ENCODE measurements around the gene RABEP1.
"Not testable (repeated sequence)": the region's sequence is repeated elsewhere in the genome, so short reads cannot be mapped to it uniquely, and the experiment has no call there.

GRCh38 chr17:5431234-5431633 is 149.2 kb downstream of the RABEP1 start:
- not testable (repeated sequence) for TF ChIP-seq FOXJ3 (CRISPR knock-in tag; IDR thresholded peaks at IDR 0.05); USF2 (CRISPR knock-in tag; IDR thresholded peaks at IDR 0.05); TBP (optimal IDR thresholded peaks at IDR 0.05; ENCODE audit: low read depth, low read length); TEAD2 (tag; IDR thresholded peaks at IDR 0.05); NCOR1 (IDR thresholded peaks at IDR 0.05); NFE2L1 (tag; IDR thresholded peaks at IDR 0.05; ENCODE audit: borderline replicate concordance, low read depth); IRF2 (CRISPR knock-in tag; IDR thresholded peaks at IDR 0.05); EZH2 (IDR thresholded peaks at IDR 0.05; ENCODE audit: borderline replicate concordance, low read depth, low read length); REST (IDR thresholded peaks at IDR 0.05; ENCODE audit: borderline replicate concordance); REST (CRISPR knock-in tag; IDR thresholded peaks at IDR 0.05; ENCODE audit: low read depth); FOXK2 (conservative IDR thresholded peaks at IDR 0.05 in 1 of 2, IDR thresholded peaks at IDR 0.05 in 1 of 2; ENCODE audit: low read depth in 2 of 2); RAD51 (IDR thresholded peaks at IDR 0.05; ENCODE audit: borderline replicate concordance, low read depth); NR1H2 (CRISPR knock-in tag; IDR thresholded peaks at IDR 0.05); SMARCC2 (IDR thresholded peaks at IDR 0.05; ENCODE audit: low read depth)
- TF ChIP-seq, protein P1, sequence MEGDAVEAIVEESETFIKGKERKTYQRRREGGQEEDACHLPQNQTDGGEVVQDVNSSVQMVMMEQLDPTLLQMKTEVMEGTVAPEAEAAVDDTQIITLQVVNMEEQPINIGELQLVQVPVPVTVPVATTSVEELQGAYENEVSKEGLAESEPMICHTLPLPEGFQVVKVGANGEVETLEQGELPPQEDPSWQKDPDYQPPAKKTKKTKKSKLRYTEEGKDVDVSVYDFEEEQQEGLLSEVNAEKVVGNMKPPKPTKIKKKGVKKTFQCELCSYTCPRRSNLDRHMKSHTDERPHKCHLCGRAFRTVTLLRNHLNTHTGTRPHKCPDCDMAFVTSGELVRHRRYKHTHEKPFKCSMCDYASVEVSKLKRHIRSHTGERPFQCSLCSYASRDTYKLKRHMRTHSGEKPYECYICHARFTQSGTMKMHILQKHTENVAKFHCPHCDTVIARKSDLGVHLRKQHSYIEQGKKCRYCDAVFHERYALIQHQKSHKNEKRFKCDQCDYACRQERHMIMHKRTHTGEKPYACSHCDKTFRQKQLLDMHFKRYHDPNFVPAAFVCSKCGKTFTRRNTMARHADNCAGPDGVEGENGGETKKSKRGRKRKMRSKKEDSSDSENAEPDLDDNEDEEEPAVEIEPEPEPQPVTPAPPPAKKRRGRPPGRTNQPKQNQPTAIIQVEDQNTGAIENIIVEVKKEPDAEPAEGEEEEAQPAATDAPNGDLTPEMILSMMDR (IDR thresholded peaks at IDR 0.05 in 2 of 3, conservative IDR thresholded peaks at IDR 0.05 in 1 of 3; ENCODE audit: insufficient read depth in 2 of 3, low read depth in 1 of 3, low read length in 3 of 3): not testable (repeated sequence)

Data from K562 (cell line).